SU-DHL-6 (cell line): ENCODE results near the gene HTATSF1.

Experiments
- CTCF ChIP-seq: fragments of 200-600 bp; sonication (generic); IDR thresholded peaks from one replicate; pipeline ENCODE4 v1.5.1; 2017; ENCODE audit warnings: antibody characterized with exemption, mild to moderate bottlenecking, low read length, moderate library complexity; ENCODE audit not compliant: insufficient read depth, poor library complexity, severe bottlenecking
- EZH2phosphoT487 ChIP-seq: fragments of 200-600 bp; sonication (generic), shearing (Covaris generic); conservative IDR thresholded peaks from 2 replicates; pipeline ENCODE4 v1.6.1; 2018; ENCODE audit warnings: mild to moderate bottlenecking, antibody characterized with exemption, low read length, moderate library complexity, mixed read lengths

- TF ChIP-seq CTCF (no peak), EZH2phosphoT487 (no peak)
These were observed 47.2 kb upstream of the HTATSF1 start for GRCh38 chrX:136450050-136450830.
